NCI-H2107 treated with DMSO at 0.1 percent for 48 hours (cell line): ENCODE data around the gene ZNF236.
"Not testable (repeated sequence)": the region's sequence is repeated elsewhere in the genome, so short reads cannot be mapped to it uniquely, and the experiment has no call there.

Experiments
- DNase-seq: peaks from one replicate; lab custom pipeline; 2025; ENCODE audit not compliant: unreplicated experiment; lab: John Stamatoyannopoulos, UW

The ZNF236 gene

DNA sequence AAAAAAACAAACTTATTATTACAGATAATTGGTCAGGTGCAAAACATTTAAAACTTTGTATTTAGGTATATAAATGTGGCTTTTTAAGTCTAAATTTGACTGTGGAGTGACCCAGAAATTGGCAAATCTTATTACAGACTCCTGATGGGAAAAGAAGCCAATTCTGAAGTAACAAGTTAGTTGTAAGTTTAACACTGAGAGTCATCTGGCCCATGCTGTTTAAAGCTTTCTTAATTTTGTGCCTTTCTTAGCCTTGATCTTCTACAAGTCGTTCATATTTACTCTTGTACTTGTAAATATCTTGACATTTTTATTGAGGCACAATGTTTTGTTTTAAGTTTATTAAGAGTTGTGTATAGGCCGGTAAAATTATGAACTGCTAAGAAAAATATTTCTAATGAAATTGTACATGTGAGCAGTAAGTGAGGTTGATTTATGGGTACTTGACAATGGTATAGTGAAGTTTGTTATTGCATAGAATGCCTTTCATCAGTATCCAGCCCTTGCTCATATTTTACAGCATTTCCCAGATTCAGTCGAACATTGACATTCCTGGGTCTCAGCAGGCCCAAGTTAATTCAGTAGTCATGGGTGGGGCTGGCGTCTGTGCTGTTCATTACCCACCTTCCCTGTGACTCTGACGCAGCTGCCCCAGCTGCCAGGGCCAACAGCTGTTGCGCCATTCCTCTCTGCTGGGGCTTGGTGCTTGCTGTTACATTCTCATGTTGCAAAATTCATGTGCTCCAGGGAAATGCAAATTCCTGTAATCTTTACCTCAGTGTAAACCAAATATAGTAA lies 121.4 kb downstream of the ZNF236 start:
- no peak for DNase-seq

DNA sequence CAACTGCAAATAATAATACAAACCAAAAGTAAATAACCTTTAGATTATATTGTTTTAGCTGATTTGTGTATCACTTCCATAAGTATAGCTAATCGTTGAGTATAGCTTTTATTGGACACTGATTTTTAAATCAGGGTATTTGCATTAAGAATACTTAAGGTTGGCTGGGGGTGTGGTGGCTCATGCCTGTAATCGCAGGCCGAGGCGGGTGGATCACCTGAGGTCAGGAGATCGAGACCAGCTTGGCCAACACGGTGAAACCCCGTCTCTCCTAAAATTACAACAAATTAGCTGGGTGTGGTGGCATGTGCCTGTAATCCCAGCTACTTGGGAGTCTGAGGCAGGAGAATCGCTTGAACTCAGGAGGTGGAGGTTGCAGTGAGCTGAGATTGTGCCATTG lies 122.0 kb downstream of the ZNF236 start:
- not testable (repeated sequence) for DNase-seq

GRCh38 chr18:76948345-76948744 lies 126.0 kb downstream of the ZNF236 start:
- no peak for DNase-seq

GRCh38 chr18:76951456-76952247 lies 129.3 kb downstream of the ZNF236 start:
- DNase-seq: no peak

DNA sequence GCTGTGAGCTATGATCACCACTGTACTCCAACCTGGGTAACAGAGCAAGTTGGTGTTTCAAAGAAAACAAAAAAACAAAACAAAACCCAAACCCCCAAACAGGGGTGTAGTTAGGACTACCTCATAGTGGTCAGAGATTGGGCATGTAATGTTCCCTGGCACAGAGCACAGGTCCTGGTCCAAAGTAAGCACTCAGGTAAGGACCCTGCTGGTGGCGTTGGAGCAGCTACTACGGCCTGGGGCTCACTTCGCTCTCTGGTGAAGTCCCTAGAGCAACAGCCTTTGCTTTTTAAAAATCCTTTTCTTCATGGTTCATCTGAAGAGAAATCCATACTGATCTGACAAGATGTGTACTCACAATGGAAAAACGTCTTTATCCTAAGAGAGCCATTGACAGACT lies 130.4 kb downstream of the ZNF236 start:
- no peak for DNase-seq

DNA sequence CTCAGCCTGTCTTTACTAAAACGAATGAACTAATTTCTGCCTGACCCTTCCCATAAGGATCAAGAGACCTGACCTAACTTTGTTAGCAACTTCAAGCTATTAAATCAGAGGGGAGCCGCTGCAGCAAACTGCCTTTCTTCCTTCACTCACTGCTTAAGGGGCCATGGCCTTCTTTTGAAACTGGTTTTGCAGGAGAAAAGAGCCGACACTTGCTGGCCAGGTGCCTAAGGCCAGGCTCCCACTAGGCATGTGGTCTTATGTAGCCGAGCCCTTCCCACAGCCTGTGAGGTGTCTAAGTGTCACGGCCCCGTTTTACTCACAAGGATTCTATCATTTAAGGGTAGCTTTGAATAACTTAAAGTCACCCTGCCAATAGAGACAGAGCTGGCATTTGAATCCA lies 130.8 kb downstream of the ZNF236 start:
- DNase-seq: no peak

GRCh38 chr18:76953583-76954233 lies 131.4 kb downstream of the ZNF236 start:
- peak; percentile 88 for DNase-seq

DNA sequence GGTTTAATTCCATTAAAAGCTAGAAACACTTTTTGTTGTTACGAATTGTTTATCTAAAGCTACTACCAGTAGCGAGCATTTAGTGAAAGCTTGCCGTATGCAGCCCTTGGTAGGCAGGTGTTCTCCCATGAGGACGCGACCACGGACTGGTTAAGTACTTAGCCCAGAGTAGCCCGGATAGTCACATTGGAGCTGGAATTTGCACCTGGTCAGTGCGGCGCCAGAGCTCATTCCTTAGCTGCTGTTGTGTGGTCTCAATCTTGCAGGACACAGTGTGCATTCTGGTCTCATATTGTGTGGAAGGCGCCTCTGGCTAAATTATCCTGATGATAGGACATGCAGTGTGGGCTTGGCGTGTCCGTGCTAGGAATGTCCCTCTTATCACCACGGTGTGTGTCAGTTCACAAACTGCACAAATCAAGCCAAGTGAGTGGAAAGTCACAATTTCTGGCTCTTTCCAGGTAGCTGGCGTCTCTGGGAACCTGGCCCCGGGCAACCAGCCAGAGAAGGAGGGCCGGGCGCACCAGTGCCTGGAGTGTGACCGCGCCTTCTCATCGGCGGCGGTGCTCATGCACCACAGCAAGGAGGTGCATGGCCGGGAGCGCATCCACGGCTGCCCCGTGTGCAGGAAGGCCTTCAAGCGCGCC lies 133.3 kb downstream of the ZNF236 start:
- DNase-seq: peak; percentile 64

- DNase-seq: no peak
These were observed 134.3 kb downstream of the ZNF236 start for GRCh38 chr18:76956648-76957047.

- DNase-seq: peak; percentile 69
These were observed 135.3 kb downstream of the ZNF236 start for GRCh38 chr18:76957384-76958355.

- peak; percentile 64 for DNase-seq
These were observed 136.5 kb downstream of the ZNF236 start for GRCh38 chr18:76958692-76959341.

DNA sequence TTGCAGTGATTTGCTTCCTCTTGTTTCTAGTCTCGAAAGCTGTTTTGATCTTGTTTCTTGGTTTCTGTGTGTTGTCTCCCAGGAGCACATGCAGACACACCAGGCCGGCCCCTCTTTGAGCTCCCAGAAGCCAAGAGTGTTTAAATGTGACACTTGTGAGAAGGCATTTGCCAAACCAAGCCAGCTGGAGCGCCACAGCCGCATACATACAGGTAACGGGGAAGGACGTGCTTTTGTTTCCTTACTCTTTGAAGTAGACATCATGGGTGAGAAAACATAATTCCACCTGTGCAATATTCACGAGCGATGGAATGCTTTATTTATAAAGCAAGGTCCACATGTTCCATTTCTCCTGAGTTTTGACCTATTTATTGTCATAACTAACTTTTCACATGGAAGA lies 137.2 kb downstream of the ZNF236 start:
- DNase-seq: no peak

- DNase-seq: no peak
These were observed 138.2 kb downstream of the ZNF236 start for GRCh38 chr18:76960528-76961035.

GRCh38 chr18:76962851-76963250 lies 140.5 kb downstream of the ZNF236 start:
- no peak for DNase-seq

GRCh38 chr18:76963936-76964335 lies 141.6 kb downstream of the ZNF236 start:
- DNase-seq: no peak

- peak; percentile 82 for DNase-seq
These were observed 143.3 kb downstream of the ZNF236 start for GRCh38 chr18:76965555-76966151.

GRCh38 chr18:76967299-76967698 lies 144.9 kb downstream of the ZNF236 start:
- DNase-seq: not testable (repeated sequence)

DNA sequence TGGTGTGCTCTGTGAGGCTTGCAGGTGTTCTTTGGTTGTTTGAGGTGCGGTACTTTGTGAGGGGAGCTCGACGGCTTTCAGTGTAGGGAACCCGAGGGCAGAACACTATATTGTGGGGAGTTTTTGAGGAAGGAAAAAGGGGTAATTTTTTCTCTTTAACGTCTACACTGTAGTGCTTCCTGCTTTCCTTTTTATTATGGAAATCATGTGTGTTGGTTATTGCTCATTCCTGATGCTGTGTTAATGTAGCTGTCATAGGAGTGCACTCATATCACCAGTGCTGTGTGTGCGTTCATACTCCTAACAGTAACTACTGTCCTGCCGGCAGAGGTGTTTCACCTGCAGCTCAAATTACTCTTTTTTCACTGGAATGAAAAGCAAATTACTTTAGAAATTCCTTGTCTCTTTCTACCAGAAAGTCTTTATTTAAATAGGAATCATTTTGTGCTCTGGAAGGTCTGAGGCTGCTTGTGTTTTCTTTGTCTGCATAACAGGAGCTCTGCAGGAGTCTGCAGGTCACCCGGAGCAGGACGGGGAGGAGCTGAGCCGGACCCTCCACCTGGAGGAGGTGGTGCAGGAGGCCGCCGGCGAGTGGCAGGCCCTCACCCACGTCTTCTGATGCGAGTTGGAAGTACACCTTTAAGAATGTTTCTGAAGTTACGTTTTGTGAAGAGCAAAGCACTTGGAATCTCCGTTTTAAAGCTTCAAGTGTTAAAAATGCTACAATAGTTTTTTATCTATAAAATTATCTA lies 145.5 kb downstream of the ZNF236 start:
- DNase-seq: no peak
